IMR-90 (cell line): ENCODE data around the gene C1orf87. TPM values are rescaled to one million over a fixed set of nuclear protein-coding genes. Genes with fewer than 3 reads are reported as not detected.

Source experiments
- ATAC-seq: fragments of 200-7000 bp; cut with Tn5 transposase; 2 replicates; pipeline ENCODE4 v1.9.1; 2020; ENCODE audit warnings: low read depth, mild to moderate bottlenecking, moderate library complexity
- BruUV-seq: library from RNA; stranded (reverse); fragments of 400-500 nt; replicated peaks from 2 replicates; lab custom pipeline; 2021; lab: Mats Ljungman, UMichigan
- CTCF ChIA-PET: fragments of 300-600 bp; formaldehyde crosslinking; extraction: SDS; loops from one replicate; lab custom pipeline; 2021; ENCODE audit warnings: antibody characterized with exemption; lab: Yijun Ruan, JAX
- POLR2A ChIA-PET: fragments of 300-600 bp; sonication (Branson Sonifier 250); formaldehyde crosslinking; loops from one replicate; lab custom pipeline; 2022; ENCODE audit warnings: antibody characterized with exemption; ENCODE audit not compliant: unreplicated experiment; lab: Charles Lee
- DNase-seq: peaks from one replicate; pipeline ENCODE4 v3.0.0; 2013
- H2AFZ ChIP-seq: replicated peaks from 2 replicates; pipeline ENCODE3; 2013; ENCODE audit warnings: low read length, mild to moderate bottlenecking; ENCODE audit not compliant: poor library complexity
- H2AK5ac ChIP-seq: 2 replicates; pipeline ENCODE4 v1.6.1; 2013; ENCODE audit warnings: low read depth, low read length, inconsistent platforms
- H2AK9ac ChIP-seq: replicated peaks from 2 replicates; pipeline ENCODE3; 2013; ENCODE audit warnings: mild to moderate bottlenecking, low read depth, low read length, moderate library complexity; ENCODE audit not compliant: poor library complexity
- H2BK120ac ChIP-seq: 2 replicates; pipeline ENCODE4 v1.6.1; 2013; ENCODE audit warnings: low read depth, low read length, inconsistent platforms
- H2BK15ac ChIP-seq: 3 replicates; pipeline ENCODE4 v1.6.1; 2013; ENCODE audit warnings: low read depth, low read length, inconsistent platforms
- H2BK20ac ChIP-seq: 2 replicates; pipeline ENCODE4 v1.6.1; 2013; ENCODE audit warnings: low read depth, mild to moderate bottlenecking, inconsistent platforms, low read length, moderate library complexity
- H2BK5ac ChIP-seq: 2 replicates; pipeline ENCODE4 v1.6.1; 2013; ENCODE audit warnings: mild to moderate bottlenecking, low read depth, low read length, inconsistent platforms; ENCODE audit not compliant: poor library complexity, severe bottlenecking
- H3K14ac ChIP-seq: replicated peaks from 2 replicates; pipeline ENCODE4 v1.6.1; 2013; ENCODE audit warnings: low read depth, low read length, inconsistent platforms
- H3K18ac ChIP-seq: 2 replicates; pipeline ENCODE4 v1.6.1; 2013; ENCODE audit warnings: low read depth, low read length, control low read depth
- H3K23ac ChIP-seq: 2 replicates; pipeline ENCODE4 v1.6.1; 2013; ENCODE audit warnings: low read depth, low read length, inconsistent platforms
- H3K27ac ChIP-seq: 2 replicates; pipeline ENCODE4 v1.5.1; 2013; ENCODE audit warnings: mild to moderate bottlenecking, control low read depth, low read length; ENCODE audit not compliant: insufficient read depth
- H3K27me3 ChIP-seq: 2 replicates; pipeline ENCODE4 v1.6.1; 2013; ENCODE audit warnings: low read length; ENCODE audit not compliant: control insufficient read depth, insufficient read depth
- H3K36me3 ChIP-seq: 2 replicates; pipeline ENCODE4 v1.6.1; 2013; ENCODE audit warnings: low read length, mixed read lengths; ENCODE audit not compliant: control insufficient read depth, insufficient read depth
- H3K4ac ChIP-seq: 2 replicates; pipeline ENCODE4 v1.6.1; 2013; ENCODE audit warnings: low read depth, low read length, inconsistent platforms
- H3K4me1 ChIP-seq: 2 replicates; pipeline ENCODE4 v1.6.1; 2013; ENCODE audit warnings: low read length, mixed read lengths; ENCODE audit not compliant: control insufficient read depth, insufficient read depth
- H3K4me2 ChIP-seq: 2 replicates; pipeline ENCODE4 v1.6.1; 2013; ENCODE audit warnings: low read depth, mild to moderate bottlenecking, control low read depth, low read length, moderate library complexity
- H3K4me3 ChIP-seq: 2 replicates; pipeline ENCODE4 v1.5.1; 2013; ENCODE audit warnings: low read depth, mild to moderate bottlenecking, control low read depth, low read length, moderate library complexity; ENCODE audit not compliant: insufficient read depth
- H3K56ac ChIP-seq: 2 replicates; pipeline ENCODE4 v1.6.1; 2013; ENCODE audit warnings: low read length, inconsistent platforms; ENCODE audit not compliant: insufficient read depth; ENCODE audit errors: extremely low read depth
- H3K79me1 ChIP-seq, 2 experiments: 2 replicates each; pipeline ENCODE4 v1.6.1; 2013; ENCODE audit warnings: low read length in 2 of 2, inconsistent platforms in 1 of 2, low read depth in 1 of 2
- H3K9ac ChIP-seq: 2 replicates; pipeline ENCODE4 v1.6.1; 2013; ENCODE audit warnings: low read depth, low read length, control low read depth
- H3K9me1 ChIP-seq: 2 replicates; pipeline ENCODE4 v1.6.1; 2013; ENCODE audit warnings: low read length, inconsistent platforms; ENCODE audit not compliant: insufficient read depth
- H3K9me3 ChIP-seq: 2 replicates; pipeline ENCODE4 v1.6.1; 2013; ENCODE audit warnings: low read length; ENCODE audit not compliant: control insufficient read depth, insufficient read depth
- H4K20me1 ChIP-seq: 2 replicates; pipeline ENCODE4 v1.6.1; 2013; ENCODE audit warnings: low read length, inconsistent platforms; ENCODE audit not compliant: insufficient read depth
- H4K5ac ChIP-seq: 2 replicates; pipeline ENCODE4 v1.6.1; 2013; ENCODE audit warnings: mild to moderate bottlenecking, low read depth, low read length, control low read depth
- H4K8ac ChIP-seq, 2 experiments: 2 replicates each; pipeline ENCODE4 v1.6.1; 2013; ENCODE audit warnings: low read depth in 2 of 2, low read length in 2 of 2, control low read depth in 1 of 2, inconsistent platforms in 1 of 2
- H4K91ac ChIP-seq: 2 replicates; pipeline ENCODE4 v1.6.1; 2013; ENCODE audit warnings: low read depth, low read length, inconsistent platforms; ENCODE audit not compliant: insufficient read depth
- FOS ChIP-seq: fragments of 150-350 bp; IDR thresholded peaks from 2 replicates; pipeline ENCODE4 v1.6.1; 2016; ENCODE audit warnings: low read depth, low read length
- WGBS, 2 experiments: methylation state at CpG; one replicate each; pipeline versions ENCODE4 v1.1.5 to v1.1.7; 2013; ENCODE audit warnings: missing lambda C conversion rate in 2 of 2; ENCODE audit not compliant: insufficient read length in 1 of 2; ENCODE audit errors: extremely low coverage in 2 of 2; 5-methylcytosine and 5-hydroxymethylcytosine counted together
- dilution Hi-C: fragments of 300-500 bp; cut with HindIII; formaldehyde crosslinking; loops from one replicate; pipeline ENCODE4 v1.14.3; 2018; ENCODE audit warnings: low sequenced_read_pairs; ENCODE audit not compliant: unreplicated experiment
- in situ Hi-C: fragments of 300-500 bp; cut with MboI; formaldehyde crosslinking; loops from 3 replicates; pipeline ENCODE4 v1.14.3; 2019; ENCODE audit warnings: low sequenced_read_pairs, inconsistent platforms, mixed read lengths
- intact Hi-C: fragments of 100-400 bp; cut with micrococcal nuclease; formaldehyde crosslinking; loops from 2 replicates; pipeline ENCODE4 v1.10.0; 2022
- polyA plus RNA-seq, 3 experiments: library from polyadenylated mRNA; depleted of rRNA; stranded (reverse); fragments of >200 nt; gene quantifications; 2 replicates each; pipeline ENCODE4 v1.2.3, GENCODE V29; 2012; ENCODE audit warnings: low replicate concordance in 1 of 3
- total RNA-seq: library from RNA; depleted of rRNA; stranded (reverse); fragments of >200 nt; gene quantifications from 2 replicates; pipeline ENCODE4 v1.2.3, GENCODE V29; 2012

C1orf87 gene
- total and polyA plus RNA-seq, 2 of the 4 experiments (the other 2 are of a cell fraction) = not detected

- H3K4ac ChIP-seq = no peak overlapping the region
- no peak overlapping the region for H3K9ac ChIP-seq
- H3K4me3 ChIP-seq = no peak overlapping the region
- dilution Hi-C loops (no loop called here), intact Hi-C loops (no loop called here), in situ Hi-C loops (no loop called here)
- H3K9me1 ChIP-seq = no peaks in the 10 kb centered on the region
- H3K4me1 ChIP-seq = no peaks in the 10 kb centered on the region
- no peak overlapping the region for H4K91ac ChIP-seq
- no peaks in the 10 kb centered on the region for H3K36me3 ChIP-seq
- H2BK15ac ChIP-seq = no peak overlapping the region
- ATAC-seq (no peak), DNase-seq (no peak)
- POLR2A ChIA-PET = no interaction called here
- no peak overlapping the region for H3K4me2 ChIP-seq
- H2AFZ ChIP-seq = no peak overlapping the region
- no peak overlapping the region for H2BK20ac ChIP-seq
- H3K79me1 ChIP-seq = no peaks in the 10 kb centered on the region
- no peak overlapping the region for H3K56ac ChIP-seq
- no TSS peak for BruUV-seq
- H2AK9ac ChIP-seq = no peak overlapping the region
- no peak for TF ChIP-seq FOS
- no peak overlapping the region for H2AK5ac ChIP-seq
- no peak overlapping the region for H3K23ac ChIP-seq
- no peaks in the 10 kb centered on the region for H4K20me1 ChIP-seq
- H2BK5ac ChIP-seq = no peak overlapping the region
- no CpG with 5 or more reads among the region's 2 CpGs for WGBS, 2 experiments
- H3K27ac ChIP-seq = no peak overlapping the region
- H3K27me3 ChIP-seq = no peaks in the 10 kb centered on the region
- H2BK120ac ChIP-seq = no peak overlapping the region
- no peak overlapping the region for H4K5ac ChIP-seq
- H3K14ac ChIP-seq = no peak overlapping the region
- no peaks in the 10 kb centered on the region for H3K9me3 ChIP-seq
- CTCF ChIA-PET = no interaction called here
- H4K8ac ChIP-seq = no peak overlapping the region
- H3K18ac ChIP-seq = no peak overlapping the region
These were observed 31.8 kb downstream of the C1orf87 start for GRCh38 chr1:60041783-60042182.
